Mesenchymal stem cell (in vitro differentiated cells and primary cell): Measurements from ENCODE around the gene EIF5AL1.
"Not testable (repeated sequence)": the region's sequence is repeated elsewhere in the genome, so short reads cannot be mapped to it uniquely, and the experiment has no call there.

Experiments
- DNase-seq: peaks from one replicate; pipeline ENCODE4 v3.0.0-alpha.2; 2013
- H2AFZ ChIP-seq: one replicate; pipeline ENCODE4 v1.6.1; 2013; ENCODE audit warnings: low read depth, mild to moderate bottlenecking, control low read depth, inconsistent platforms, low read length, moderate library complexity
- H2AK5ac ChIP-seq: 2 replicates; pipeline ENCODE4 v1.6.1; 2013; ENCODE audit warnings: low read length, moderate library complexity, mild to moderate bottlenecking, inconsistent platforms; ENCODE audit not compliant: severe bottlenecking
- H2BK120ac ChIP-seq: one replicate; pipeline ENCODE4 v1.6.1; 2013; ENCODE audit warnings: low read depth, mild to moderate bottlenecking, inconsistent platforms, low read length, moderate library complexity
- H2BK12ac ChIP-seq, 2 experiments: one replicate each; pipeline ENCODE4 v1.6.1; 2013; ENCODE audit warnings: inconsistent platforms in 2 of 2, low read length in 2 of 2, mild to moderate bottlenecking in 2 of 2, moderate library complexity in 2 of 2, control low read depth in 1 of 2
- H2BK15ac ChIP-seq: one replicate; pipeline ENCODE4 v1.6.1; 2013; ENCODE audit warnings: mild to moderate bottlenecking, low read depth, inconsistent platforms; ENCODE audit not compliant: poor library complexity, severe bottlenecking
- H2BK5ac ChIP-seq: 2 replicates; pipeline ENCODE4 v1.6.1; 2013; ENCODE audit warnings: low read depth, mild to moderate bottlenecking, low read length, control low read depth, inconsistent platforms; ENCODE audit not compliant: poor library complexity, severe bottlenecking
- H3K14ac ChIP-seq, 2 experiments: one replicate each; pipeline ENCODE4 v1.6.1; 2013; ENCODE audit warnings: inconsistent platforms in 2 of 2, low read length in 2 of 2, control low read depth in 1 of 2, mild to moderate bottlenecking in 1 of 2, moderate library complexity in 1 of 2
- H3K18ac ChIP-seq, 2 experiments: one replicate each; pipeline ENCODE4 v1.6.1; 2013; ENCODE audit warnings: inconsistent platforms in 2 of 2, low read length in 2 of 2, control low read depth in 1 of 2, low read depth in 1 of 2, mild to moderate bottlenecking in 1 of 2
- H3K23ac ChIP-seq, 2 experiments: one replicate each; pipeline ENCODE4 v1.6.1; 2013; ENCODE audit warnings: inconsistent platforms in 2 of 2, low read length in 2 of 2, mild to moderate bottlenecking in 2 of 2, moderate library complexity in 2 of 2, control low read depth in 1 of 2
- H3K27ac ChIP-seq: 2 replicates; pipeline ENCODE4 v1.5.1; 2013; ENCODE audit warnings: mild to moderate bottlenecking, moderate library complexity, low read length, control low read depth, inconsistent platforms; ENCODE audit not compliant: poor library complexity, severe bottlenecking
- H3K27me3 ChIP-seq, 2 experiments: 2 replicates each; pipeline versions ENCODE4 v1.6.1 to v1.7.0; 2013; ENCODE audit warnings: low read length in 2 of 2, mild to moderate bottlenecking in 2 of 2, moderate library complexity in 2 of 2, control low read depth in 1 of 2, inconsistent platforms in 1 of 2; ENCODE audit not compliant: control insufficient read depth in 1 of 2, insufficient read depth in 1 of 2
- H3K36me3 ChIP-seq, 2 experiments: 2 replicates each; pipeline versions ENCODE4 v1.6.1 to v1.7.0; 2013; ENCODE audit warnings: low read length in 2 of 2, control low read depth in 1 of 2, inconsistent platforms in 1 of 2, low read depth in 1 of 2, mild to moderate bottlenecking in 1 of 2; ENCODE audit not compliant: insufficient read depth in 2 of 2, control insufficient read depth in 1 of 2
- H3K4ac ChIP-seq, 2 experiments: one replicate each; pipeline ENCODE4 v1.6.1; 2013; ENCODE audit warnings: inconsistent platforms in 2 of 2, low read length in 2 of 2, mild to moderate bottlenecking in 2 of 2, moderate library complexity in 2 of 2, control low read depth in 1 of 2, low read depth in 1 of 2
- H3K4me1 ChIP-seq: 2 replicates; pipeline ENCODE4 v1.6.1; 2013; ENCODE audit warnings: low read depth, low read length, control low read depth; ENCODE audit not compliant: control insufficient read depth, insufficient read depth
- H3K4me2 ChIP-seq: 2 replicates; pipeline ENCODE4 v1.6.1; 2013; ENCODE audit warnings: low read length, mild to moderate bottlenecking, inconsistent platforms; ENCODE audit not compliant: poor library complexity, severe bottlenecking
- H3K4me3 ChIP-seq, 2 experiments: 2 replicates each; pipeline versions ENCODE4 v1.5.1 to v1.7.0; 2013; ENCODE audit warnings: low read length in 2 of 2, mild to moderate bottlenecking in 2 of 2, control low read depth in 1 of 2, low read depth in 1 of 2; ENCODE audit not compliant: insufficient read depth in 1 of 2
- H3K79me1 ChIP-seq: replicated peaks from 2 replicates; pipeline ENCODE4 v1.6.1; 2013; ENCODE audit warnings: mild to moderate bottlenecking, control low read depth, low read length, inconsistent platforms; ENCODE audit not compliant: poor library complexity, severe bottlenecking
- H3K9ac ChIP-seq: 2 replicates; pipeline ENCODE4 v1.7.0; 2013; ENCODE audit warnings: mild to moderate bottlenecking, low read length, moderate library complexity
- H3K9me3 ChIP-seq: 2 replicates; pipeline ENCODE4 v1.7.0; 2013; ENCODE audit warnings: mild to moderate bottlenecking, low read length; ENCODE audit not compliant: control insufficient read depth
- H4K8ac ChIP-seq: one replicate; pipeline ENCODE4 v1.6.1; 2013; ENCODE audit warnings: inconsistent platforms, mild to moderate bottlenecking, low read length, moderate library complexity
- H4K91ac ChIP-seq: one replicate; pipeline ENCODE4 v1.6.1; 2013; ENCODE audit warnings: mild to moderate bottlenecking, low read length, inconsistent platforms
- WGBS: methylation state at CpG from one replicate; pipeline ENCODE4 v1.1.7; 2013; ENCODE audit warnings: mixed read lengths; 5-methylcytosine and 5-hydroxymethylcytosine counted together

Gene EIF5AL1

GRCh38 chr10:79528261-79528660, 15.9 kb downstream of the EIF5AL1 start:
- H3K4me3 ChIP-seq, H2AK5ac ChIP-seq, H2BK15ac ChIP-seq, H3K18ac ChIP-seq, H3K14ac ChIP-seq, H4K8ac ChIP-seq, H3K27ac ChIP-seq, H2BK120ac ChIP-seq, H2AFZ ChIP-seq, DNase-seq, H3K4me1 ChIP-seq, H4K91ac ChIP-seq, H3K23ac ChIP-seq, H3K9ac ChIP-seq, H3K4me2 ChIP-seq, H2BK5ac ChIP-seq, H3K79me1 ChIP-seq, H3K36me3 ChIP-seq, H3K9me3 ChIP-seq, H3K4ac ChIP-seq, H2BK12ac ChIP-seq, H3K27me3 ChIP-seq: not testable (repeated sequence)
- no CpG with 5 or more reads among the region's 4 CpGs for WGBS

- H3K9me3 ChIP-seq, H2BK15ac ChIP-seq, H3K4me1 ChIP-seq, H3K79me1 ChIP-seq, H3K27me3 ChIP-seq, H3K23ac ChIP-seq, H4K91ac ChIP-seq, H3K4me3 ChIP-seq, H3K4me2 ChIP-seq, H2BK12ac ChIP-seq, H3K14ac ChIP-seq, H3K18ac ChIP-seq, H3K36me3 ChIP-seq, H2AK5ac ChIP-seq, H2AFZ ChIP-seq, H3K27ac ChIP-seq, H2BK5ac ChIP-seq, DNase-seq, H2BK120ac ChIP-seq, H3K4ac ChIP-seq, H4K8ac ChIP-seq: not testable (repeated sequence)
- peak overlapping the region; percentile 29 for H3K9ac ChIP-seq
- 65% methylated on average over 2 of the region's 11 CpGs for WGBS
Observed at GRCh38 chr10:79533142-79533902, 21.0 kb downstream of the EIF5AL1 start.

- H4K91ac ChIP-seq, H3K14ac ChIP-seq, H3K4me3 ChIP-seq, H2BK5ac ChIP-seq, H3K9ac ChIP-seq, H3K4me1 ChIP-seq, H3K27me3 ChIP-seq, H3K36me3 ChIP-seq, H2BK120ac ChIP-seq, H4K8ac ChIP-seq, H3K9me3 ChIP-seq, H3K4me2 ChIP-seq, H3K23ac ChIP-seq, H3K79me1 ChIP-seq, H2BK15ac ChIP-seq, H3K27ac ChIP-seq, H2AFZ ChIP-seq, DNase-seq, H3K4ac ChIP-seq, H3K18ac ChIP-seq, H2AK5ac ChIP-seq, H2BK12ac ChIP-seq: not testable (repeated sequence)
- no CpG with 5 or more reads among the region's 5 CpGs for WGBS
Observed at GRCh38 chr10:79533903-79534175, 21.5 kb downstream of the EIF5AL1 start.

- not testable (repeated sequence) for H3K9ac ChIP-seq, H2AFZ ChIP-seq, H4K91ac ChIP-seq, DNase-seq, H3K36me3 ChIP-seq, H4K8ac ChIP-seq, H2AK5ac ChIP-seq, H3K4ac ChIP-seq, H3K4me1 ChIP-seq, H3K27ac ChIP-seq, H2BK12ac ChIP-seq, H2BK5ac ChIP-seq, H2BK15ac ChIP-seq, H3K18ac ChIP-seq, H3K4me3 ChIP-seq, H2BK120ac ChIP-seq, H3K14ac ChIP-seq, H3K4me2 ChIP-seq, H3K23ac ChIP-seq, H3K27me3 ChIP-seq, H3K9me3 ChIP-seq, H3K79me1 ChIP-seq
- WGBS, result 83% methylated on average over 4 of the region's 6 CpGs
Observed at GRCh38 chr10:79538311-79538710, 26.0 kb downstream of the EIF5AL1 start.
